ENCODE measurements around the gene PCSK4.
A peak's percentile ranks its signal among the peaks of the same experiment; 100 is the strongest.

Gene PCSK4

DNA sequence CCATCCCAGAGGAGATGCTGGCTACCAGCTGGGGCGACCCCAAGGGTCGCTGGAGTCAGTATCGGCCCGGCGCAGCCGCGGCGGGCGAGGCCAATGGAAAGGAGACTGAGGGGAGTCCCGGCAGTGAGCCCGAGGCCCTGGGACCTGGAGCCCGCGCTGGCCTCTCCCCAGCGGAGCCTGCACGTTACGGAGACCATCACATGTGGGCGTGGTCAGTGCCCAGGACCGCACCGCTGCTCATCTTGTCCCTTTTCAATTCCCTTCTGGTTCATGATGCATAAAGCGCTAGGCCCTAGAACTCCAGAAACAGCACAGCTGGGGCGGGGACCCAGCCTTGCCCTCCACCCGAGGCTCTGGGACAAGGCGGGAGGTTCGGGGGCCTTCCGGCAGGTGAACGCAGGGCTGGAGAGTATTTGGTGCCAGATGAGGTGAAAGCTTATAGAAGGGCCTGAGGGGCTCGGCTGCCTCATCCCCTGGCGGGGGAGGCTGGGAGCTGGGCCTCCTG, 19.1 kb downstream of the PCSK4 start:
- Histone ChIP-seq H3K9me3 (ENCODE audit: control insufficient read depth, low read length) (no peaks in the 10 kb centered on the region), H3K4me1 (ENCODE audit: control insufficient read depth, insufficient read depth, low read length) (peaks cover 19% of the 10 kb centered on the region), H3K4me3 (ENCODE audit: low read length) (no peak overlapping the region), H3K36me3 (ENCODE audit: control insufficient read depth, insufficient read depth, low read length, severe bottlenecking) (peaks cover 4% of the 10 kb centered on the region), H3K27me3 (replicated peaks; ENCODE audit: control insufficient read depth, insufficient read depth, low read length) (peaks cover 13% of the 10 kb centered on the region), H3K9ac (ENCODE audit: low read length) (no peak overlapping the region)
- DNase-seq (ENCODE audit: low read depth), result no peak

DNA sequence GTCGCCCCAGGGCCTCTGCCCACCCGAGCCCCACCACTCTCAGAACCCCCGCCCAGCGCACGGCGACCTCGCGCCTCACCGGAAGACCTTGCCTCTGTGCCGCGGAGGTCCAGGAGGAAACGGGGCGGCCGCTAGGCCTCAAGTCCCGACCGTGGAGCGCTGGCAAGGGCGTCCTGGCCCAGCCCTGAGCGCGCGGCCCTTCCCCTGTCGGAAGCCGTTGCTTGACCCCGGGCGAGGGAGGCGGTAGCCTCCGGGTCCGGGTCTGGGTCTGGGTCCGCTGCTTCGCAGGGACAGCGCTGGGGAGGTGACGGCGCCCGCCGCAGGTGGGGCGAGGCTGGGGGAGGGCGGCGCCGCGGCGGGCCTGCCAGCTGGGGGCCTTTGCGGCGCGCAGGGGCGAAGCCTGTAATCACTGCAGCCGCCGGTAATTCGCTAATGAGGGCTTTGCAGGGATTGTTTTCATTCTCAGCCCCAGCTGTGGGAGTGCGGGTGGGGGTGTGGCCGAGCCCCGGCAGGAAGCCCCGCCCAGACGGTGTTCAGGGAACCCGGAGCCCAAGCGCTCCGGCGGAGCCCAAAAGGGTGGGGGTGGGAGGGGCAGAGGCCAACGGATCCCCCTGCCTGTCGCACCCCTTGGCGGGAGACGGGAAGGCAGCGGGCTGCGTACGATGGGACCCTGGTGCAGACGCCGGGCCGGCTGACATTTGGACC, 19.7 kb downstream of the PCSK4 start:
- no peak for DNase-seq (ENCODE audit: low read depth)
- H3K27me3 ChIP-seq (replicated peaks; ENCODE audit: control insufficient read depth, insufficient read depth, low read length), result peaks cover 13% of the 10 kb centered on the region
- no peaks in the 10 kb centered on the region for H3K36me3 ChIP-seq (ENCODE audit: control insufficient read depth, insufficient read depth, low read length, severe bottlenecking)
- peak overlapping the region; percentile 27 for H3K4me3 ChIP-seq (ENCODE audit: low read length)
- H3K9me3 ChIP-seq (ENCODE audit: control insufficient read depth, low read length), result no peaks in the 10 kb centered on the region
- H3K4me1 ChIP-seq (ENCODE audit: control insufficient read depth, insufficient read depth, low read length), result peaks cover 19% of the 10 kb centered on the region
- H3K9ac ChIP-seq (ENCODE audit: low read length), result no peak overlapping the region

DNA sequence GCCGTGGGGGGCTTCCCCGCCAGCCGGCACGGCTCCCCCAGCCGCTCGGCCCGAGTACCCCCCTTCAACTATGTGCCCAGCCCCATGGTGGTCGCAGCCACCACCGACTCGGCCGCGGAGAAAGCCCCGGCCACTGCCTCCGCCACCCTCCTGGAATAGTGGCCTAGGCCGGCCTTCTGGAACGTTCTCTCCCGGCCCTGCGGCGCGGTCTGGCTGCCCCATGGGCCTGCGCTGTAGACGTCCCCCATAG, 20.2 kb downstream of the PCSK4 start:
- H3K27me3 ChIP-seq (replicated peaks; ENCODE audit: control insufficient read depth, insufficient read depth, low read length), result peaks cover 13% of the 10 kb centered on the region

DNA sequence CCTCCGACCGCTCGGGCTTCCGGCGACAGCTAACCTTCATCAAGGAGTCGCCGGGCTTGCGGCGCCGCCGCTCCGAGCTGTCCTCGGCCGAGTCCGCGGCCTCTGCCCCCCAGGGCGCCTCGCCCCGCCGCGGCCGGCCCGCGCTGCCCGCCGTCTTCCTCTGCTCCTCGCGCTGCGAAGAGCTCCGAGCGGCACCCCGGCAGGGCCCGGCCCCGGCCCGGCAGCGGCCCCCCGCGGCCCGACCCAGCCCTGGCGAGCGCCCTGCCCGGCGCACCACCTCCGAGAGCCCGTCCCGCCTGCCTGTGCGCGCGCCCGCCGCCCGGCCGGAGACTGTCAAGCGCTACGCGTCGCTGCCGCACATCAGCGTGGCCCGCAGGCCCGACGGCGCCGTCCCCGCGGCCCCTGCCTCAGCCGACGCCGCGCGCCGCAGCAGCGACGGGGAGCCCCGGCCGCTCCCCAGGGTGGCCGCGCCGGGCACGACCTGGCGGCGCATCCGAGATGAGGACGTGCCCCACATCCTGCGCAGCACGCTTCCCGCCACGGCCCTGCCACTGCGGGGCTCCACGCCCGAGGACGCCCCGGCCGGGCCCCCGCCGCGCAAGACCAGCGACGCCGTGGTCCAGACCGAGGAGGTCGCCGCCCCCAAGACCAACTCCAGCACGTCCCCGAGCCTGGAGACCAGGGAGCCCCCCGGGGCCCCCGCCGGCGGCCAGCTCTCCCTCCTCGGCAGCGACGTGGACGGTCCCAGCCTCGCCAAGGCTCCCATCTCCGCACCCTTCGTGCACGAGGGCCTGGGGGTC, 20.7 kb downstream of the PCSK4 start:
- DNase-seq (ENCODE audit: low read depth), result no peak
- H3K27me3 ChIP-seq (replicated peaks; ENCODE audit: control insufficient read depth, insufficient read depth, low read length), result peaks cover 13% of the 10 kb centered on the region
- no peak overlapping the region for H3K9ac ChIP-seq (ENCODE audit: low read length)
- H3K9me3 ChIP-seq (ENCODE audit: control insufficient read depth, low read length), result no peaks in the 10 kb centered on the region
- peaks cover 17% of the 10 kb centered on the region for H3K4me1 ChIP-seq (ENCODE audit: control insufficient read depth, insufficient read depth, low read length)
- no peak overlapping the region for H3K4me3 ChIP-seq (ENCODE audit: low read length)
- H3K36me3 ChIP-seq (ENCODE audit: control insufficient read depth, insufficient read depth, low read length, severe bottlenecking), result no peaks in the 10 kb centered on the region

More for the DNA sequence above, 20.2 kb downstream of the PCSK4 start:
- Histone ChIP-seq H3K36me3 (ENCODE audit: control insufficient read depth, insufficient read depth, low read length, severe bottlenecking) (no peaks in the 10 kb centered on the region), H3K9ac (ENCODE audit: low read length) (no peak overlapping the region), H3K9me3 (ENCODE audit: control insufficient read depth, low read length) (no peaks in the 10 kb centered on the region), H3K4me1 (ENCODE audit: control insufficient read depth, insufficient read depth, low read length) (peaks cover 19% of the 10 kb centered on the region), H3K4me3 (ENCODE audit: low read length) (peak overlapping the region; percentile 27)
- no peak for DNase-seq (ENCODE audit: low read depth)

DNA sequence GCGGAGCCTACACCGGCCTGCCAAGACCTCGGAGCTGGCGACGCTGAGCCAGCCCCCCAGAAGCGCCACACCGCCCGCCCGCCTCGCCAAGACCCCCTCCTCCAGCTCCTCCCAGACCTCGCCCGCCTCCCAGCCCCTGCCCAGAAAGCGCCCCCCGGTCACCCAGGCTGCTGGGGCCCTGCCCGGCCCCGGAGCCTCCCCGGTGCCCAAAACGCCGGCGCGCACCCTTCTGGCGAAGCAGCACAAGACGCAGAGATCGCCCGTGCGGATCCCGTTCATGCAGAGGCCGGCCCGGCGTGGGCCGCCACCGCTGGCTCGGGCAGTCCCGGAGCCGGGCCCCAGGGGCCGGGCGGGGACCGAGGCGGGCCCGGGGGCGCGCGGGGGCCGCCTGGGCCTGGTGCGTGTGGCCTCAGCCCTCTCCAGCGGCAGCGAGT, 21.3 kb downstream of the PCSK4 start:
- DNase-seq (ENCODE audit: low read depth), result no peak
- no peaks in the 10 kb centered on the region for H3K36me3 ChIP-seq (ENCODE audit: control insufficient read depth, insufficient read depth, low read length, severe bottlenecking)
- H3K27me3 ChIP-seq (replicated peaks; ENCODE audit: control insufficient read depth, insufficient read depth, low read length), result peaks cover 13% of the 10 kb centered on the region
- no peaks in the 10 kb centered on the region for H3K9me3 ChIP-seq (ENCODE audit: control insufficient read depth, low read length)
- no peak overlapping the region for H3K9ac ChIP-seq (ENCODE audit: low read length)
- H3K4me1 ChIP-seq (ENCODE audit: control insufficient read depth, insufficient read depth, low read length), result peaks cover 12% of the 10 kb centered on the region
- no peak overlapping the region for H3K4me3 ChIP-seq (ENCODE audit: low read length)

DNA sequence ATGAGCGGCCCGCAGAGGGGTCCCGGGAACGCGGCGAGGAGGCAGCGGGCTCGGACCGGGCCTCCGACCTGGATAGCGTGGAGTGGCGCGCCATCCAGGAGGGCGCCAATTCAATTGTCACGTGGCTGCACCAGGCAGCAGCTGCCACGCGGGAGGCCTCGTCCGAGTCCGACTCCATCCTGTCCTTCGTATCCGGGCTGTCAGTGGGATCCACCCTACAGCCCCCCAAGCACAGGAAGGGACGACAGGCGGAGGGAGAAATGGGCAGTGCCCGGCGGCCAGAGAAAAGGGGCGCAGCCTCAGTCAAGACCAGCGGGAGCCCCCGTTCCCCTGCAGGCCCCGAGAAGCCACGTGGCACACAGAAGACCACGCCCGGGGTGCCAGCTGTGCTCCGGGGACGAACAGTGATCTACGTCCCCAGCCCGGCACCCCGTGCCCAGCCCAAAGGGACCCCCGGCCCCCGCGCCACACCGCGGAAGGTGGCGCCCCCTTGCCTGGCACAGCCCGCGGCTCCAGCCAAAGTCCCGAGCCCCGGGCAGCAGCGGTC, 21.8 kb downstream of the PCSK4 start:
- Histone ChIP-seq H3K36me3 (ENCODE audit: control insufficient read depth, insufficient read depth, low read length, severe bottlenecking) (no peaks in the 10 kb centered on the region), H3K27me3 (replicated peaks; ENCODE audit: control insufficient read depth, insufficient read depth, low read length) (peaks cover 13% of the 10 kb centered on the region), H3K4me3 (ENCODE audit: low read length) (no peak overlapping the region)

DNA sequence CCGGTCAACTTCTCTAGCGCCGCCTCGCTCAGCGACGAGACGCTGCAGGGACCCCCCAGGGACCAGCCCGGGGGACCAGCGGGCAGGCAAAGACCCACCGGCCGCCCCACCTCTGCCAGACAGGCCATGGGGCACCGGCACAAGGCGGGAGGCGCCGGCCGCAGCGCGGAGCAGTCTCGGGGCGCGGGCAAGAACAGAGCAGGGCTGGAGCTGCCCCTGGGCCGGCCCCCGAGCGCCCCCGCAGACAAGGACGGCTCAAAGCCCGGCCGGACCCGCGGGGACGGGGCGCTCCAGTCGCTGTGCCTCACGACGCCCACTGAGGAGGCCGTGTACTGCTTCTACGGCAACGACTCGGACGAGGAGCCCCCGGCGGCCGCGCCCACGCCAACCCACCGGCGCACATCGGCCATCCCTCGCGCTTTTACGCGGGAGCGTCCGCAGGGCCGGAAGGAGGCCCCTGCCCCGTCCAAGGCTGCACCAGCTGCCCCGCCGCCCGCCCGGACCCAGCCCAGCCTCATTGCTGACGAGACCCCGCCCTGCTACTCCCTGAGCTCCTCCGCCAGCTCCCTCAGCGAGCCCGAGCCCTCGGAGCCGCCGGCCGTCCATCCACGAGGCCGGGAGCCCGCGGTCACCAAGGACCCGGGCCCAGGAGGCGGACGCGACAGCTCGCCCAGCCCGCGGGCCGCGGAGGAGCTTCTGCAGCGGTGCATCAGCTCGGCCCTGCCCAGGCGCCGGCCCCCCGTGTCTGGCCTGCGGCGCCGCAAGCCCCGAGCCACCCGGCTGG, 22.5 kb downstream of the PCSK4 start:
- H3K9ac ChIP-seq (ENCODE audit: low read length), result no peak overlapping the region
- no peak for DNase-seq (ENCODE audit: low read depth)
- peaks cover 13% of the 10 kb centered on the region for H3K27me3 ChIP-seq (replicated peaks; ENCODE audit: control insufficient read depth, insufficient read depth, low read length)
- H3K36me3 ChIP-seq (ENCODE audit: control insufficient read depth, insufficient read depth, low read length, severe bottlenecking), result no peaks in the 10 kb centered on the region
- H3K4me1 ChIP-seq (ENCODE audit: control insufficient read depth, insufficient read depth, low read length), result peaks cover 12% of the 10 kb centered on the region
- no peaks in the 10 kb centered on the region for H3K9me3 ChIP-seq (ENCODE audit: control insufficient read depth, low read length)
- H3K4me3 ChIP-seq (ENCODE audit: low read length), result no peak overlapping the region

More for the DNA sequence above, 21.8 kb downstream of the PCSK4 start:
- H3K9ac ChIP-seq (ENCODE audit: low read length), result no peak overlapping the region
- H3K9me3 ChIP-seq (ENCODE audit: control insufficient read depth, low read length), result no peaks in the 10 kb centered on the region
- H3K4me1 ChIP-seq (ENCODE audit: control insufficient read depth, insufficient read depth, low read length), result peaks cover 12% of the 10 kb centered on the region
- DNase-seq (ENCODE audit: low read depth), result no peak

DNA sequence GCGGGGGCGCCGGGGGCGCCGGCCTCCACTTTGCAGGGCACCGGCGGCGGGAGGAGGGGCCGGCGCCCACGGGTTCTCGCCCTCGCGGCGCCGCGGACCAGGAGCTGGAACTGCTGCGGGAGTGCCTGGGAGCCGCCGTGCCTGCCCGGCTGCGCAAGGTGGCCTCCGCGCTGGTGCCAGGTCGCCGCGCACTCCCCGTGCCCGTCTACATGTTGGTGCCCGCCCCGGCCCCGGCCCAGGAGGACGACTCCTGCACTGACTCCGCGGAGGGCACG, 23.0 kb downstream of the PCSK4 start:
- no peak for DNase-seq (ENCODE audit: low read depth)
- H3K27me3 ChIP-seq (replicated peaks; ENCODE audit: control insufficient read depth, insufficient read depth, low read length), result peaks cover 11% of the 10 kb centered on the region
- H3K9me3 ChIP-seq (ENCODE audit: control insufficient read depth, low read length), result no peaks in the 10 kb centered on the region
- H3K4me1 ChIP-seq (ENCODE audit: control insufficient read depth, insufficient read depth, low read length), result peaks cover 12% of the 10 kb centered on the region
- no peak overlapping the region for H3K4me3 ChIP-seq (ENCODE audit: low read length)
- H3K36me3 ChIP-seq (ENCODE audit: control insufficient read depth, insufficient read depth, low read length, severe bottlenecking), result no peaks in the 10 kb centered on the region
- H3K9ac ChIP-seq (ENCODE audit: low read length), result no peak overlapping the region

DNA sequence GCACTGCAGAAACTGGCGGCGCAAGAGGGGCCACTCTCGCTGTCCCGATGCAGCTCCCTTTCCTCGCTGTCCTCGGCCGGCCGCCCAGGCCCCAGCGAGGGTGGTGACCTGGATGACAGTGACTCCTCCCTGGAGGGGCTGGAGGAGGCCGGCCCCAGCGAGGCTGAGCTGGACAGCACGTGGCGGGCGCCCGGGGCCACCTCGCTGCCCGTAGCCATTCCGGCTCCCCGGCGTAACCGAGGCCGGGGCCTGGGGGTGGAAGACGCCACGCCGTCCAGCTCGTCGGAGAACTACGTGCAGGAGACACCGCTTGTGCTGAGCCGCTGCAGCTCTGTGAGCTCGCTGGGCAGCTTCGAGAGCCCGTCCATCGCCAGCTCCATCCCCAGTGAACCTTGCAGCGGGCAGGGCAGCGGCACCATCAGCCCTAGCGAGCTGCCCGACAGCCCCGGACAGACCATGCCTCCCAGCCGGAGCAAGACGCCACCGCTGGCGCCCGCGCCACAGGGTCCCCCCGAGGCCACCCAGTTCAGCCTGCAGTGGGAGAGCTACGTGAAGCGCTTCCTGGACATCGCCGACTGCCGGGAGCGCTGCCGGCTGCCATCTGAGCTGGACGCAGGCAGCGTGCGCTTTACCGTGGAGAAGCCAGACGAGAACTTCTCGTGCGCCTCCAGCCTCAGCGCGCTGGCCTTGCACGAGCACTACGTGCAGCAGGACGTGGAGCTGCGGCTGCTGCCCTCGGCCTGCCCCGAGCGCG, 23.5 kb downstream of the PCSK4 start:
- Histone ChIP-seq H3K36me3 (ENCODE audit: control insufficient read depth, insufficient read depth, low read length, severe bottlenecking) (no peaks in the 10 kb centered on the region), H3K27me3 (replicated peaks; ENCODE audit: control insufficient read depth, insufficient read depth, low read length) (peaks cover 6% of the 10 kb centered on the region), H3K4me3 (ENCODE audit: low read length) (no peak overlapping the region), H3K9ac (ENCODE audit: low read length) (no peak overlapping the region), H3K4me1 (ENCODE audit: control insufficient read depth, insufficient read depth, low read length) (peaks cover 12% of the 10 kb centered on the region), H3K9me3 (ENCODE audit: control insufficient read depth, low read length) (no peaks in the 10 kb centered on the region)
- DNase-seq (ENCODE audit: low read depth), result no peak

DNA sequence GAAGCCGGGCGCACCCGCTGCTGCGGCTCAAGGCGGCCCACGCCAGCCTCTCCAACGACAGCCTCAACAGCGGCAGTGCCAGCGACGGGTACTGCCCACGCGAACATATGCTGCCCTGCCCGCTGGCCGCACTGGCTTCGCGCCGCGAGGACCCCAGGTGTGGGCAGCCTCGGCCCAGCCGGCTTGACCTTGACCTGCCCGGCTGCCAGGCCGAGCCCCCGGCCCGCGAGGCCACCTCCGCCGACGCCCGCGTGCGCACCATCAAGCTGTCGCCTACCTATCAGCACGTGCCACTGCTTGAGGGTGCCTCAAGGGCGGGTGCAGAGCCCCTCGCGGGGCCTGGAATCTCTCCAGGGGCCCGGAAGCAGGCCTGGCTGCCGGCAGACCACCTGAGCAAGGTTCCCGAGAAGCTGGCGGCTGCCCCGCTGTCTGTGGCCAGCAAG, 24.1 kb downstream of the PCSK4 start:
- DNase-seq (ENCODE audit: low read depth), result no peak
- Histone ChIP-seq H3K4me1 (ENCODE audit: control insufficient read depth, insufficient read depth, low read length) (peaks cover 10% of the 10 kb centered on the region), H3K9me3 (ENCODE audit: control insufficient read depth, low read length) (no peaks in the 10 kb centered on the region), H3K36me3 (ENCODE audit: control insufficient read depth, insufficient read depth, low read length, severe bottlenecking) (peaks cover 3% of the 10 kb centered on the region), H3K9ac (ENCODE audit: low read length) (no peak overlapping the region), H3K4me3 (ENCODE audit: low read length) (no peak overlapping the region), H3K27me3 (replicated peaks; ENCODE audit: control insufficient read depth, insufficient read depth, low read length) (peaks cover 4% of the 10 kb centered on the region)
